K562 (cell line): Measurements from ENCODE around the gene PPP1R13L. TPM values are rescaled to one million over a fixed set of nuclear protein-coding genes. Genes with fewer than 3 reads are reported as not detected.

Source experiments
- ATAC-seq: fragments of 200-7000 bp; cut with Tn5 transposase; 3 replicates; pipeline ENCODE4 v1.9.1; 2020; ENCODE audit warnings: moderate library complexity
- BruUV-seq: library from RNA; stranded (reverse); fragments of 400-500 nt; replicated peaks from 2 replicates; lab custom pipeline; 2021; lab: Mats Ljungman, UMichigan
- CTCF ChIA-PET: fragments of 300-600 bp; formaldehyde crosslinking; extraction: SDS; loops from one replicate; lab custom pipeline; 2021; ENCODE audit warnings: low intra/inter-chr PET ratio; lab: Yijun Ruan, JAX
- POLR2A ChIA-PET: fragments of 300-600, 350-650 bp; sonication (Branson Sonifier 250); formaldehyde crosslinking; extraction: SDS; loops from one replicate; lab custom pipeline; 2021; ENCODE audit warnings: antibody characterized with exemption, inconsistent platforms; lab: Yijun Ruan, JAX
- DNase-seq, 4 experiments: peaks; one replicate each; pipeline versions ENCODE4 v3.0.0 to v3.0.0-alpha.2; 2011 to 2018; ENCODE audit warnings: low spot score in 3 of 4, mixed read lengths in 3 of 4; ENCODE audit errors: extremely low read depth in 1 of 4
- FAIRE-seq: peaks from 2 replicates; lab custom pipeline; 2011; peaks lifted over from hg19 to GRCh38; lab: Jason Lieb, UNC
- H2AFZ ChIP-seq: 2 replicates; pipeline ENCODE4 v1.6.0; 2011; ENCODE audit warnings: low read depth, low read length, control low read depth, inconsistent platforms
- H3K27ac ChIP-seq: fragments of 200-600 bp; 3 replicates; pipeline ENCODE4 v1.8.0; 2011; ENCODE audit warnings: low read depth, mild to moderate bottlenecking, control low read depth, inconsistent platforms, low read length, moderate library complexity, mixed read lengths; ENCODE audit errors: extremely low read depth
- H3K27me3 ChIP-seq, 2 experiments: fragments of 300-600 bp in 1 of 2; 2 replicates in 1 of 2; 3 replicates in 1 of 2; pipeline versions ENCODE4 v1.6.0 to v1.8.0; 2011; ENCODE audit warnings: inconsistent platforms in 2 of 2, low read length in 2 of 2, mild to moderate bottlenecking in 1 of 2, mixed read lengths in 1 of 2, moderate library complexity in 1 of 2; ENCODE audit not compliant: control insufficient read depth in 2 of 2, insufficient read depth in 2 of 2
- H3K36me3 ChIP-seq: fragments of 300-600 bp; 3 replicates; pipeline ENCODE4 v1.8.0; 2011; ENCODE audit warnings: mild to moderate bottlenecking, low read length, inconsistent platforms; ENCODE audit not compliant: control insufficient read depth, insufficient read depth
- H3K4me1 ChIP-seq, 2 experiments: fragments of 200-600 bp in 1 of 2; replicated peaks in 1 of 2; 2 replicates in 1 of 2; 3 replicates in 1 of 2; pipeline versions ENCODE4 v1.5.1 to v1.8.0; 2011; ENCODE audit warnings: inconsistent platforms in 2 of 2, low read length in 2 of 2, mild to moderate bottlenecking in 1 of 2, mixed read lengths in 1 of 2, moderate library complexity in 1 of 2; ENCODE audit not compliant: control insufficient read depth in 2 of 2, insufficient read depth in 2 of 2
- H3K4me2 ChIP-seq: 2 replicates; pipeline ENCODE4 v1.6.1; 2011; ENCODE audit warnings: low read length, control low read depth, inconsistent platforms, mixed read lengths; ENCODE audit not compliant: insufficient read depth
- H3K4me3 ChIP-seq: fragments of 200-600 bp; sonication (generic), shearing (Covaris generic); 2 replicates; pipeline ENCODE4 v1.5.1; 2016; ENCODE audit warnings: control low read depth, inconsistent platforms
- H3K79me2 ChIP-seq: fragments of 200-600 bp; 3 replicates; pipeline ENCODE4 v1.8.0; 2011; ENCODE audit warnings: low read length, inconsistent platforms; ENCODE audit not compliant: control insufficient read depth, insufficient read depth
- H3K9ac ChIP-seq, 2 experiments: 2 replicates each; pipeline versions ENCODE4 v1.6.0 to v1.6.1; 2011; ENCODE audit warnings: low read depth in 2 of 2, low read length in 2 of 2, control low read depth in 1 of 2, inconsistent platforms in 1 of 2, mild to moderate bottlenecking in 1 of 2, mixed read lengths in 1 of 2; ENCODE audit not compliant: insufficient read depth in 1 of 2
- H3K9me1 ChIP-seq: one replicate; pipeline ENCODE4 v1.6.0; 2011; ENCODE audit warnings: inconsistent platforms, mild to moderate bottlenecking, low read length, moderate library complexity; ENCODE audit not compliant: control insufficient read depth, insufficient read depth
- H3K9me3 ChIP-seq: replicated peaks from 2 replicates; pipeline ENCODE4 v1.5.1; 2011; ENCODE audit warnings: low read depth, low read length, inconsistent platforms; ENCODE audit not compliant: control insufficient read depth, insufficient read depth
- H4K20me1 ChIP-seq: replicated peaks from 2 replicates; pipeline ENCODE4 v1.6.1; 2011; ENCODE audit warnings: low read length, inconsistent platforms, mixed read lengths; ENCODE audit not compliant: control insufficient read depth, insufficient read depth
- NFYB ChIP-seq: IDR thresholded peaks from 2 replicates; pipeline ENCODE4 v1.6.1; 2011; ENCODE audit warnings: mild to moderate bottlenecking, moderate library complexity; ENCODE audit not compliant: insufficient read length; ENCODE audit errors: extremely low read depth
- WGBS: fragments of 100-300 bp; shearing (Covaris generic); methylation state at CpG from one replicate; pipeline ENCODE4 v1.1.6; 2016; ENCODE audit warnings: low coverage, mixed read lengths; ENCODE audit not compliant: insufficient coverage; ENCODE audit errors: missing lambda C conversion rate; 5-methylcytosine and 5-hydroxymethylcytosine counted together
- in situ Hi-C: fragments of 300-500 bp; cut with MboI; formaldehyde crosslinking; loops from 4 replicates; pipeline ENCODE4 v1.15.0; 2018; ENCODE audit warnings: inconsistent platforms, mixed read lengths
- intact Hi-C: fragments of 100-400 bp; cut with micrococcal nuclease; formaldehyde crosslinking; loops from 2 replicates; pipeline ENCODE4 v1.14.2; 2022
- microRNA-seq: library from miRNA; unstranded; fragments of <30 nt; microRNA quantifications from one replicate; pipeline ENCODE4, GENCODE V29; 2018; ENCODE audit warnings: borderline microRNAs expressed
- polyA plus RNA-seq, 8 experiments: library from polyadenylated mRNA; depleted of rRNA in 4 of 8; stranded (reverse) in 5 of 8; unstranded in 3 of 8; fragments of >200 nt; fragmentation: Nextera tagmentation in 2 of 8; fragmentation: Illumina TruSeq in 1 of 8; extraction: Ambion mirVana in 2 of 8; extraction: Trizol in 1 of 8; gene quantifications; 2 replicates each; pipeline versions ENCODE4 v1.2.1 to v1.2.3, GENCODE V29; 2011 to 2014; ENCODE audit warnings: inconsistent platforms in 1 of 8, missing spikeins in 1 of 8
- small RNA-seq: library from RNA; depleted of rRNA; stranded (forward); fragments of <200 nt; gene quantifications from one replicate; pipeline ENCODE3, GENCODE V24; 2014
- total RNA-seq, 7 experiments: library from RNA; depleted of rRNA in 6 of 7; stranded (reverse); fragments of >200 nt in 6 of 7; fragmentation: Illumina TruSeq in 2 of 7; extraction: Trizol in 2 of 7; gene quantifications; 2 replicates each; pipeline versions ENCODE4 v1.2.1 to v1.2.3, GENCODE V29; 2011 to 2021; ENCODE audit warnings: low replicate concordance in 1 of 7
- TF ChIP-seq, protein P1 (sequence below): fragments of 450-650 bp; conservative IDR thresholded peaks from 2 replicates; pipeline ENCODE4 v1.6.1; 2016; ENCODE audit warnings: missing genetic modification characterization, low read depth, mild to moderate bottlenecking, control low read depth, missing compliant biosample characterization
- TF ChIP-seq, protein P2 (sequence below): fragments of 450-650 bp; IDR thresholded peaks from 2 replicates; pipeline ENCODE4 v1.6.1; 2016

Gene PPP1R13L
- total and polyA plus RNA-seq, 9 of the 15 experiments (the other 6 are each of a cell fraction or from before 2014, with no cell fraction given), result 0.32 to 6.7 (median 2.0) TPM

DNA sequence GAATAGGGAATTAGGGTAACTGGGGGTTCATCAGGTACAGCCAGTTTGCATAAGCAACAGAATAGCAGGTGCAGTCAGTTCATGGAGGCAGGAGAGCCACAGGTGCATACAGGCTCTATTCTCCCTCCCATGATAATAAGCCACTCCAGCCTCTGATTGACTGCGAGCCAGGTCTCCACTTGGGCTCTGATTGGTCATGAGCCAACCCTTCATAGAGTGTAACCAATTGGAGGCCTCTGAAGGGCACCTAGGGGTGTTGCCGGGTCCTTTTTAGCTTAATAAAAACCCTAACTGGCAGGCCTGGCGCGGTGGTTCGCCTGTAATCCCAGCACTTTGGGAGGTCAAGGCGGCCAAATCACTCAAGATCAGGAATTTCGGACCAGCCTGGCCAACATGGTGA, 73.5 kb downstream of the PPP1R13L start:
- Histone ChIP-seq H4K20me1 (no peaks in the 10 kb centered on the region), H3K36me3 (no peaks in the 10 kb centered on the region), H3K27ac (no peak overlapping the region), H2AFZ (no peak overlapping the region), H3K9me3 (no peaks in the 10 kb centered on the region), H3K9me1 (no peaks in the 10 kb centered on the region), H3K4me2 (no peak overlapping the region), H3K4me1 (peaks cover 1 to 4% of the 10 kb centered on the region in 2 experiments; a peak in 2 of 5 replicates), H3K9ac (no peak overlapping the region), H3K79me2 (no peaks in the 10 kb centered on the region), H3K4me3 (no peak overlapping the region), H3K27me3 (no peaks in the 10 kb centered on the region)
- ChIA-PET CTCF (no interaction called here), POLR2A (interaction anchor here (0.6 kb wide), 1 partner anchor 259 kb away, joined by 3 read pairs; no protein-coding TSS in a partner anchor)
- no peak for DNase-seq
- BruUV-seq, result no TSS peak
- intact Hi-C loops, result loop anchor here (10.0 kb wide), 1 partner anchor 317 kb away; no protein-coding TSS in a partner anchor
- WGBS, result 53% methylated on average over 7 of the region's 7 CpGs
- in situ Hi-C loops, result no loop called here
- TF ChIP-seq NFYB, result peak; percentile 31
- TF ChIP-seq, protein P1, sequence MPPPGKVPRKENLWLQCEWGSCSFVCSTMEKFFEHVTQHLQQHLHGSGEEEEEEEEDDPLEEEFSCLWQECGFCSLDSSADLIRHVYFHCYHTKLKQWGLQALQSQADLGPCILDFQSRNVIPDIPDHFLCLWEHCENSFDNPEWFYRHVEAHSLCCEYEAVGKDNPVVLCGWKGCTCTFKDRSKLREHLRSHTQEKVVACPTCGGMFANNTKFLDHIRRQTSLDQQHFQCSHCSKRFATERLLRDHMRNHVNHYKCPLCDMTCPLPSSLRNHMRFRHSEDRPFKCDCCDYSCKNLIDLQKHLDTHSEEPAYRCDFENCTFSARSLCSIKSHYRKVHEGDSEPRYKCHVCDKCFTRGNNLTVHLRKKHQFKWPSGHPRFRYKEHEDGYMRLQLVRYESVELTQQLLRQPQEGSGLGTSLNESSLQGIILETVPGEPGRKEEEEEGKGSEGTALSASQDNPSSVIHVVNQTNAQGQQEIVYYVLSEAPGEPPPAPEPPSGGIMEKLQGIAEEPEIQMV, result no peak
- TF ChIP-seq, protein P2, sequence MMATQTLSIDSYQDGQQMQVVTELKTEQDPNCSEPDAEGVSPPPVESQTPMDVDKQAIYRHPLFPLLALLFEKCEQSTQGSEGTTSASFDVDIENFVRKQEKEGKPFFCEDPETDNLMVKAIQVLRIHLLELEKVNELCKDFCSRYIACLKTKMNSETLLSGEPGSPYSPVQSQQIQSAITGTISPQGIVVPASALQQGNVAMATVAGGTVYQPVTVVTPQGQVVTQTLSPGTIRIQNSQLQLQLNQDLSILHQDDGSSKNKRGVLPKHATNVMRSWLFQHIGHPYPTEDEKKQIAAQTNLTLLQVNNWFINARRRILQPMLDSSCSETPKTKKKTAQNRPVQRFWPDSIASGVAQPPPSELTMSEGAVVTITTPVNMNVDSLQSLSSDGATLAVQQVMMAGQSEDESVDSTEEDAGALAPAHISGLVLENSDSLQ, result peak; percentile 38; the same call in 1 of the 2 replicates
- FAIRE-seq, result no peak
- no peak for ATAC-seq

Small RNA genes lying within 50 kb of the gene (microRNA-seq; reads per million reads assigned to microRNA genes)
- gene MIR6088, result not detected

Small RNA genes lying within 50 kb of the gene (small RNA-seq; reads per million reads assigned to genes)
- gene MIR6088, result not detected

Other genes with a start within 250 kb of the PPP1R13L start
Only the 7 nearest of the 17 such genes appear.
- gene CKM, start 82.2 kb downstream of the PPP1R13L start, total RNA-seq (2014; rRNA removed), result not detected in 2 replicates
- gene CKM, start 82.2 kb downstream of the PPP1R13L start, total RNA-seq (2014; rRNA removed; fragmentation: Illumina TruSeq; extraction: Trizol), result not detected in 2 replicates
- 0.14 and 0.15 TPM in 2 replicates for gene CKM, start 82.2 kb downstream of the PPP1R13L start, total RNA-seq (2015; rRNA removed; fragmentation: Illumina TruSeq; extraction: Trizol)
- 0.09 and 0.11 TPM in 2 replicates for gene CKM, start 82.2 kb downstream of the PPP1R13L start, total RNA-seq (2021)
- 0.47 TPM in 1 of 2 replicates, not detected in the other for gene CKM, start 82.2 kb downstream of the PPP1R13L start, polyA plus RNA-seq (2011; rRNA removed)
- not detected in 2 replicates for gene CKM, start 82.2 kb downstream of the PPP1R13L start, polyA plus RNA-seq (2014; fragmentation: Illumina TruSeq; extraction: Trizol)
- under 1 TPM; 0.06 TPM for gene CKM, start 82.2 kb downstream of the PPP1R13L start, polyA plus RNA-seq (2014; fragmentation: Nextera tagmentation; extraction: Ambion mirVana)
- gene CKM, start 82.2 kb downstream of the PPP1R13L start, polyA plus RNA-seq (2014; rRNA removed), result 0.08 and 0.17 TPM in 2 replicates
- gene KLC3, start 64.3 kb downstream of the PPP1R13L start, total RNA-seq (2014; rRNA removed), result 1.2 and 1.3 TPM in 2 replicates
- gene KLC3, start 64.3 kb downstream of the PPP1R13L start, total RNA-seq (2014; rRNA removed; fragmentation: Illumina TruSeq; extraction: Trizol), result 0.22 TPM in 1 of 2 replicates, not detected in the other
- gene KLC3, start 64.3 kb downstream of the PPP1R13L start, total RNA-seq (2015; rRNA removed; fragmentation: Illumina TruSeq; extraction: Trizol), result 0.19 TPM in 1 of 2 replicates, not detected in the other
- 0.56 and 0.71 TPM in 2 replicates for gene KLC3, start 64.3 kb downstream of the PPP1R13L start, total RNA-seq (2021)
- gene KLC3, start 64.3 kb downstream of the PPP1R13L start, polyA plus RNA-seq (2011; rRNA removed), result 0.60 and 0.95 TPM in 2 replicates
- gene KLC3, start 64.3 kb downstream of the PPP1R13L start, polyA plus RNA-seq (2014; fragmentation: Illumina TruSeq; extraction: Trizol), result 0.21 and 0.43 TPM in 2 replicates
- under 1 TPM in 1 of 2 experiments, not detected in 1; 0.03 TPM for gene KLC3, start 64.3 kb downstream of the PPP1R13L start, polyA plus RNA-seq (2014; fragmentation: Nextera tagmentation; extraction: Ambion mirVana)
- gene KLC3, start 64.3 kb downstream of the PPP1R13L start, polyA plus RNA-seq (2014; rRNA removed), result 0.58 and 0.90 TPM in 2 replicates
- 26.4 and 29.8 TPM in 2 replicates for gene ERCC2, start 34.5 kb downstream of the PPP1R13L start, total RNA-seq (2014; rRNA removed)
- gene ERCC2, start 34.5 kb downstream of the PPP1R13L start, total RNA-seq (2014; rRNA removed; fragmentation: Illumina TruSeq; extraction: Trizol), result 12.0 and 15.0 TPM in 2 replicates
- 12.9 and 13.9 TPM in 2 replicates for gene ERCC2, start 34.5 kb downstream of the PPP1R13L start, total RNA-seq (2015; rRNA removed; fragmentation: Illumina TruSeq; extraction: Trizol)
- gene ERCC2, start 34.5 kb downstream of the PPP1R13L start, total RNA-seq (2021), result 55.9 and 57.7 TPM in 2 replicates
- 23.4 and 52.4 TPM in 2 replicates for gene ERCC2, start 34.5 kb downstream of the PPP1R13L start, polyA plus RNA-seq (2011; rRNA removed)
- gene ERCC2, start 34.5 kb downstream of the PPP1R13L start, polyA plus RNA-seq (2014; fragmentation: Illumina TruSeq; extraction: Trizol), result 28.5 and 32.7 TPM in 2 replicates
- 1 to 10 TPM; 2.2 to 2.4 TPM for gene ERCC2, start 34.5 kb downstream of the PPP1R13L start, polyA plus RNA-seq (2014; fragmentation: Nextera tagmentation; extraction: Ambion mirVana)
- 31.1 and 31.6 TPM in 2 replicates for gene ERCC2, start 34.5 kb downstream of the PPP1R13L start, polyA plus RNA-seq (2014; rRNA removed)
- 36.6 and 50.6 TPM in 2 replicates for gene POLR1G, start 1.6 kb upstream of the PPP1R13L start, total RNA-seq (2014; rRNA removed)
- gene POLR1G, start 1.6 kb upstream of the PPP1R13L start, total RNA-seq (2014; rRNA removed; fragmentation: Illumina TruSeq; extraction: Trizol), result 19.7 and 22.7 TPM in 2 replicates
- gene POLR1G, start 1.6 kb upstream of the PPP1R13L start, total RNA-seq (2015; rRNA removed; fragmentation: Illumina TruSeq; extraction: Trizol), result 50.1 and 51.0 TPM in 2 replicates
- 27.4 and 32.1 TPM in 2 replicates for gene POLR1G, start 1.6 kb upstream of the PPP1R13L start, total RNA-seq (2021)
- gene POLR1G, start 1.6 kb upstream of the PPP1R13L start, polyA plus RNA-seq (2011; rRNA removed), result 8.5 and 9.7 TPM in 2 replicates
- 32.6 and 37.4 TPM in 2 replicates for gene POLR1G, start 1.6 kb upstream of the PPP1R13L start, polyA plus RNA-seq (2014; fragmentation: Illumina TruSeq; extraction: Trizol)
- gene POLR1G, start 1.6 kb upstream of the PPP1R13L start, polyA plus RNA-seq (2014; fragmentation: Nextera tagmentation; extraction: Ambion mirVana), result 1 to 10 TPM; 3.0 to 6.4 TPM
- gene POLR1G, start 1.6 kb upstream of the PPP1R13L start, polyA plus RNA-seq (2014; rRNA removed), result 29.2 and 31.7 TPM in 2 replicates
- gene ERCC1, start 18.8 kb upstream of the PPP1R13L start, total RNA-seq (2014; rRNA removed), result 87.1 and 89.4 TPM in 2 replicates
- gene ERCC1, start 18.8 kb upstream of the PPP1R13L start, total RNA-seq (2014; rRNA removed; fragmentation: Illumina TruSeq; extraction: Trizol), result 31.1 and 37.7 TPM in 2 replicates
- 49.9 and 57.3 TPM in 2 replicates for gene ERCC1, start 18.8 kb upstream of the PPP1R13L start, total RNA-seq (2015; rRNA removed; fragmentation: Illumina TruSeq; extraction: Trizol)
- 75.1 and 75.5 TPM in 2 replicates for gene ERCC1, start 18.8 kb upstream of the PPP1R13L start, total RNA-seq (2021)
- gene ERCC1, start 18.8 kb upstream of the PPP1R13L start, polyA plus RNA-seq (2011; rRNA removed), result 60.0 and 67.5 TPM in 2 replicates
- 70.3 and 86.8 TPM in 2 replicates for gene ERCC1, start 18.8 kb upstream of the PPP1R13L start, polyA plus RNA-seq (2014; fragmentation: Illumina TruSeq; extraction: Trizol)
- gene ERCC1, start 18.8 kb upstream of the PPP1R13L start, polyA plus RNA-seq (2014; fragmentation: Nextera tagmentation; extraction: Ambion mirVana), result 10 to 100 TPM in 1 of 2 experiments, 1 to 10 TPM in 1; 9.3 to 17.0 TPM
- 92.6 and 95.8 TPM in 2 replicates for gene ERCC1, start 18.8 kb upstream of the PPP1R13L start, polyA plus RNA-seq (2014; rRNA removed)
- 1.2 and 1.6 TPM in 2 replicates for gene FOSB, start 62.9 kb upstream of the PPP1R13L start, total RNA-seq (2014; rRNA removed)
- gene FOSB, start 62.9 kb upstream of the PPP1R13L start, total RNA-seq (2014; rRNA removed; fragmentation: Illumina TruSeq; extraction: Trizol), result 0.73 TPM in 2 replicates
- gene FOSB, start 62.9 kb upstream of the PPP1R13L start, total RNA-seq (2015; rRNA removed; fragmentation: Illumina TruSeq; extraction: Trizol), result 0.18 and 0.26 TPM in 2 replicates
- 2.4 and 2.7 TPM in 2 replicates for gene FOSB, start 62.9 kb upstream of the PPP1R13L start, total RNA-seq (2021)
- gene FOSB, start 62.9 kb upstream of the PPP1R13L start, polyA plus RNA-seq (2011; rRNA removed), result 0.25 and 0.27 TPM in 2 replicates
- gene FOSB, start 62.9 kb upstream of the PPP1R13L start, polyA plus RNA-seq (2014; fragmentation: Illumina TruSeq; extraction: Trizol), result 1.2 and 1.4 TPM in 2 replicates
- gene FOSB, start 62.9 kb upstream of the PPP1R13L start, polyA plus RNA-seq (2014; fragmentation: Nextera tagmentation; extraction: Ambion mirVana), result under 1 TPM; 0.11 to 0.30 TPM
- gene FOSB, start 62.9 kb upstream of the PPP1R13L start, polyA plus RNA-seq (2014; rRNA removed), result 0.93 and 2.9 TPM in 2 replicates
- gene RTN2, start 92.0 kb upstream of the PPP1R13L start, total RNA-seq (2014; rRNA removed), result 9.3 and 20.1 TPM in 2 replicates
- 6.9 and 7.2 TPM in 2 replicates for gene RTN2, start 92.0 kb upstream of the PPP1R13L start, total RNA-seq (2014; rRNA removed; fragmentation: Illumina TruSeq; extraction: Trizol)
- gene RTN2, start 92.0 kb upstream of the PPP1R13L start, total RNA-seq (2015; rRNA removed; fragmentation: Illumina TruSeq; extraction: Trizol), result 7.2 and 8.3 TPM in 2 replicates
- gene RTN2, start 92.0 kb upstream of the PPP1R13L start, total RNA-seq (2021), result 21.4 and 24.3 TPM in 2 replicates
- gene RTN2, start 92.0 kb upstream of the PPP1R13L start, polyA plus RNA-seq (2011; rRNA removed), result 14.1 and 23.1 TPM in 2 replicates
- gene RTN2, start 92.0 kb upstream of the PPP1R13L start, polyA plus RNA-seq (2014; fragmentation: Illumina TruSeq; extraction: Trizol), result 18.6 and 23.7 TPM in 2 replicates
- gene RTN2, start 92.0 kb upstream of the PPP1R13L start, polyA plus RNA-seq (2014; fragmentation: Nextera tagmentation; extraction: Ambion mirVana), result under 1 TPM; 0.53 to 0.69 TPM
- gene RTN2, start 92.0 kb upstream of the PPP1R13L start, polyA plus RNA-seq (2014; rRNA removed), result 12.3 and 18.7 TPM in 2 replicates